AG09319 (cell line): ENCODE data around the gene PLXNB3.

ENCODE experiments used
- DNase-seq: peaks from one replicate; pipeline ENCODE4 v3.0.0-alpha.2; 2010; ENCODE audit warnings: low read depth; ENCODE audit errors: extremely low read depth
- CTCF ChIP-seq: IDR thresholded peaks from 2 replicates; pipeline ENCODE4 v1.5.1; 2011; ENCODE audit warnings: low read depth, mild to moderate bottlenecking, inconsistent platforms, low read length, moderate library complexity

Gene PLXNB3

GRCh38 chrX:153750127-153750774 is 13.8 kb upstream of the PLXNB3 start:
- no peak for DNase-seq
- TF ChIP-seq CTCF: no peak

GRCh38 chrX:153755136-153755535 is 8.9 kb upstream of the PLXNB3 start:
- no peak for TF ChIP-seq CTCF
- no peak for DNase-seq

- TF ChIP-seq CTCF: no peak
- DNase-seq: no peak
Measured at GRCh38 chrX:153761863-153762262, 2.2 kb upstream of the PLXNB3 start.

GRCh38 chrX:153762626-153763173 is 1.3 kb upstream of the PLXNB3 start:
- no peak for DNase-seq
- no peak for TF ChIP-seq CTCF

- no peak for TF ChIP-seq CTCF
- DNase-seq: no peak
Measured at GRCh38 chrX:153763298-153763932, 634 bp upstream of the PLXNB3 start.

GRCh38 chrX:153764786-153765137 is 713 bp downstream of the PLXNB3 start:
- no peak for DNase-seq
- TF ChIP-seq CTCF: no peak
